Ascending aorta (tissue), 2 donors: ENCODE measurements around the gene CABS1. TPM values are rescaled to one million over a fixed set of nuclear protein-coding genes. Genes with fewer than 3 reads are reported as not detected.

ENCODE experiments used
- DNase-seq, 2 donors: peaks; one replicate each; pipeline ENCODE4 v3.0.0-alpha.2; 2019; ENCODE audit warnings: low spot score in 2 of 2
- H3K27ac ChIP-seq, 2 donors: fragments of 200-600 bp; sonication (generic); one replicate each; pipeline ENCODE4 v1.5.1; 2016 to 2017; ENCODE audit warnings: mild to moderate bottlenecking in 1 of 2
- H3K27me3 ChIP-seq: fragments of 200-600 bp; sonication (generic); one replicate; pipeline ENCODE4 v1.5.1; 2017
- H3K36me3 ChIP-seq, 2 donors: fragments of 200-600 bp; sonication (generic); one replicate each; pipeline ENCODE4 v1.5.1; 2016
- H3K4me1 ChIP-seq, 2 donors: fragments of 200-600 bp; sonication (generic); one replicate each; pipeline ENCODE4 v1.5.1; 2016 to 2017; ENCODE audit warnings: mild to moderate bottlenecking in 1 of 2
- H3K4me3 ChIP-seq, 2 donors: fragments of 200-600 bp; sonication (generic); one replicate each; pipeline ENCODE4 v1.5.1; 2016 to 2017; ENCODE audit warnings: mild to moderate bottlenecking in 1 of 2
- H3K9me3 ChIP-seq, 2 donors: fragments of 200-600 bp; sonication (generic); one replicate each; pipeline ENCODE4 v1.5.1; 2016
- CTCF ChIP-seq, 3 experiments: fragments of 200-600 bp in 2 of 3; fragments of 450-650 bp in 1 of 3; sonication (generic) in 2 of 3; IDR thresholded peaks; one replicate each; pipeline ENCODE4 v1.5.1; 2016 to 2019; ENCODE audit warnings: antibody characterized with exemption in 3 of 3, mild to moderate bottlenecking in 1 of 3, moderate library complexity in 1 of 3
- intact Hi-C: fragments of 100-400 bp; cut with DNase I; formaldehyde crosslinking; loops from one replicate; pipeline ENCODE4 v1.15.1; 2023
- total RNA-seq: library from RNA; depleted of rRNA; stranded (reverse); fragments of >200 nt; gene quantifications from one replicate; pipeline ENCODE4 v1.1.0, GENCODE V29; 2016

CABS1 gene
- not detected for total RNA-seq

GRCh38 chr4:70334681-70335080 is at the start of gene CABS1:
Gene CABS1, plus strand, starts transcription at chr4:70334981. Its CDS starts 59 bp downstream, at chr4:70335040.
- TF ChIP-seq CTCF (IDR thresholded peaks at IDR 0.05) = no peak
- Histone ChIP-seq H3K27me3 (no peaks in the 10 kb centered on the region), H3K36me3 (no peaks in the 10 kb centered on the region), H3K9me3 (no peaks in the 10 kb centered on the region), H3K4me3 (no peak within 1 kb of the TSS), H3K27ac (no peak within 1 kb of the TSS), H3K4me1 (no peaks in the 10 kb centered on the region)
- intact Hi-C loops = no loop called here
- no peak for DNase-seq

- Histone ChIP-seq H3K36me3 (no peaks in the 10 kb centered on the region), H3K4me3 (no peak overlapping the region), H3K27me3 (no peaks in the 10 kb centered on the region), H3K4me1 (no peaks in the 10 kb centered on the region), H3K9me3 (no peaks in the 10 kb centered on the region), H3K27ac (no peak overlapping the region)
- TF ChIP-seq CTCF (IDR thresholded peaks at IDR 0.05) = no peak
- intact Hi-C loops = no loop called here
- no peak for DNase-seq
Measured at GRCh38 chr4:70288651-70289050, 46.1 kb upstream of the CABS1 start.

- H3K4me3 ChIP-seq = no peak overlapping the region
- no peak overlapping the region for H3K27ac ChIP-seq
- intact Hi-C loops = no loop called here
- no peaks in the 10 kb centered on the region for H3K9me3 ChIP-seq
- no peaks in the 10 kb centered on the region for H3K27me3 ChIP-seq
- H3K4me1 ChIP-seq = no peaks in the 10 kb centered on the region
- H3K36me3 ChIP-seq = no peaks in the 10 kb centered on the region
- DNase-seq = no peak
- no peak for TF ChIP-seq CTCF (IDR thresholded peaks at IDR 0.05)
Measured at GRCh38 chr4:70291341-70291740, 43.4 kb upstream of the CABS1 start.

GRCh38 chr4:70297576-70297975 is 37.2 kb upstream of the CABS1 start:
- Histone ChIP-seq H3K36me3 (no peaks in the 10 kb centered on the region), H3K9me3 (no peaks in the 10 kb centered on the region), H3K4me3 (no peak overlapping the region), H3K27me3 (no peaks in the 10 kb centered on the region), H3K27ac (no peak overlapping the region), H3K4me1 (peaks cover 0 to 5% of the 10 kb centered on the region in 2 donors)
- no peak for DNase-seq
- intact Hi-C loops = no loop called here
- TF ChIP-seq CTCF (IDR thresholded peaks at IDR 0.05) = no peak

GRCh38 chr4:70298051-70298450 is 36.7 kb upstream of the CABS1 start:
- Histone ChIP-seq H3K27me3 (no peaks in the 10 kb centered on the region), H3K27ac (no peak overlapping the region)

More at GRCh38 chr4:70298051-70298450, 36.7 kb upstream of the CABS1 start:
- no peaks in the 10 kb centered on the region for H3K36me3 ChIP-seq
- H3K9me3 ChIP-seq = no peaks in the 10 kb centered on the region
- DNase-seq = no peak
- intact Hi-C loops = no loop called here
- TF ChIP-seq CTCF (IDR thresholded peaks at IDR 0.05) = no peak
- peaks cover 0 to 5% of the 10 kb centered on the region in 2 donors for H3K4me1 ChIP-seq
- no peak overlapping the region for H3K4me3 ChIP-seq
